Spleen (tissue), 11 donors: ENCODE data around the gene TAL1. TPM values are rescaled to one million over a fixed set of nuclear protein-coding genes. Genes with fewer than 3 reads are reported as not detected.

Experiments used
- DNase-seq: peaks from one replicate; pipeline ENCODE4 v3.0.0-alpha.2; 2020
- H3K27ac ChIP-seq, 8 donors: fragments of 200-600 bp; sonication (generic) in 7 of 8; 1 replicate in 4 of 8; 2 replicates in 4 of 8; pipeline versions ENCODE4 v1.5.0 to v1.8.0; 2016 to 2021; ENCODE audit warnings: inconsistent platforms in 4 of 8, mild to moderate bottlenecking in 4 of 8, moderate library complexity in 1 of 8
- H3K27me3 ChIP-seq, 7 donors: fragments of 200-600 bp; sonication (generic) in 6 of 7; replicated peaks in 1 of 7; 1 replicate in 4 of 7; 2 replicates in 3 of 7; pipeline versions ENCODE4 v1.5.0 to v1.8.0; 2016 to 2021; ENCODE audit warnings: inconsistent platforms in 3 of 7, mild to moderate bottlenecking in 1 of 7
- H3K36me3 ChIP-seq, 6 donors: fragments of 200-600 bp; sonication (generic) in 5 of 6; 1 replicate in 4 of 6; 2 replicates in 2 of 6; pipeline versions ENCODE4 v1.5.0 to v1.8.0; 2016 to 2021; ENCODE audit warnings: inconsistent platforms in 2 of 6
- H3K4me1 ChIP-seq, 6 donors: fragments of 200-600 bp; sonication (generic) in 5 of 6; 1 replicate in 3 of 6; 2 replicates in 3 of 6; pipeline versions ENCODE4 v1.5.0 to v1.8.0; 2016 to 2021; ENCODE audit warnings: inconsistent platforms in 3 of 6
- H3K4me3 ChIP-seq, 8 donors: fragments of 200-600 bp; sonication (generic) in 7 of 8; 1 replicate in 4 of 8; 2 replicates in 4 of 8; pipeline versions ENCODE4 v1.5.0 to v1.8.0; 2016 to 2021; ENCODE audit warnings: inconsistent platforms in 4 of 8, mild to moderate bottlenecking in 4 of 8, moderate library complexity in 2 of 8
- H3K9me3 ChIP-seq, 8 donors: fragments of 200-600 bp; sonication (generic) in 7 of 8; 1 replicate in 4 of 8; 2 replicates in 4 of 8; pipeline versions ENCODE4 v1.5.0 to v1.8.0; 2016 to 2021; ENCODE audit warnings: inconsistent platforms in 4 of 8
- CTCF ChIP-seq, 11 experiments: fragments of 200-600 bp in 7 of 11; fragments of 450-650 bp in 4 of 11; sonication (generic) in 4 of 11; IDR thresholded peaks in 8 of 11; conservative IDR thresholded peaks in 3 of 11; 1 replicate in 7 of 11; 2 replicates in 4 of 11; pipeline versions ENCODE4 v1.4.0 to v1.8.0; 2016 to 2021; ENCODE audit warnings: antibody characterized with exemption in 11 of 11, inconsistent platforms in 4 of 11, mild to moderate bottlenecking in 1 of 11
- POLR2A ChIP-seq, 3 donors: fragments of 450-650 bp; IDR thresholded peaks; one replicate each; pipeline ENCODE4 v1.5.1; 2017; ENCODE audit warnings: antibody characterized with exemption in 3 of 3, mild to moderate bottlenecking in 1 of 3
- POLR2AphosphoS5 ChIP-seq, 3 donors: sonication (generic); formaldehyde crosslinking; IDR thresholded peaks; one replicate each; pipeline ENCODE4 v1.5.1; 2017; ENCODE audit warnings: antibody characterized with exemption in 3 of 3
- WGBS, 5 donors: extraction: QIAGEN DNeasy Blood & Tissue Kit in 3 of 5; methylation state at CpG; one replicate each; pipeline versions ENCODE4 v1.1.5 to v1.1.7; 2013 to 2018; 5-methylcytosine and 5-hydroxymethylcytosine counted together
- intact Hi-C: fragments of 100-400 bp; cut with DNase I; formaldehyde crosslinking; loops from one replicate; pipeline ENCODE4 v1.15.0; 2023; ENCODE audit warnings: low total_unique reads
- polyA plus RNA-seq, 3 donors: library from polyadenylated mRNA; stranded (reverse); fragments of 200-250 nt; gene quantifications; one replicate each; pipeline ENCODE4 v1.2.1, GENCODE V29; 2013
- total RNA-seq, 7 donors: library from RNA; depleted of rRNA in 3 of 7; stranded (reverse); fragments of >200 nt in 3 of 7; fragmentation: NEBNext Ultra II Directional in 4 of 7; extraction: Animal tissue kit (Norgen Biotek cat#: 25700) in 4 of 7; gene quantifications; one replicate each; pipeline versions ENCODE4 v1.1.0 to v1.2.1, GENCODE V29; 2016 to 2021
- donor health status: healthy with polysubstance abuse.
- donor health status: DM: no; HTN: no; CAD: no; lungs with moderate emphysema.
- donor health status: DM: no; HTN: no; CAD: no.
- donor health status: Bipolar disorder and iron deficiency.
- donor health status: healthy.
- donor health status: DM: no; HTN: no; CAD: no.
- donor health status: DM: yes; HTN: yes; CAD: no.

Gene TAL1
- total and polyA plus RNA-seq, 10 donors = 2.9 to 24.5 (median 14.0) TPM

- no peak overlapping the region for H3K27ac ChIP-seq
- no peaks in the 10 kb centered on the region for H3K9me3 ChIP-seq
- no peak overlapping the region for H3K4me3 ChIP-seq
- peak; percentile 19 to 73 (median 64) for TF ChIP-seq CTCF (IDR thresholded peaks at IDR 0.05 in 8 of 11, conservative IDR thresholded peaks at IDR 0.05 in 3 of 11)
- no peak for TF ChIP-seq POLR2AphosphoS5 (IDR thresholded peaks at IDR 0.05)
- intact Hi-C loops = loop anchor here (5.0 kb wide), 1 partner anchor 71 kb away; the partner anchor contains the start of gene PDZK1IP1
- 93 to 100% (median 96%) methylated on average over 1 of the region's 1 CpG for whole genome bisulfite sequencing, 5 donors
- DNase-seq = no peak
- no peaks in the 10 kb centered on the region for H3K4me1 ChIP-seq
- H3K36me3 ChIP-seq = peaks cover 0 to 66% (median 0%) of the 10 kb centered on the region in 6 donors
- H3K27me3 ChIP-seq = no peaks in the 10 kb centered on the region
Observed at GRCh38 chr1:47262787-47263413, 30.9 kb upstream of the TAL1 start.

GRCh38 chr1:47257224-47257623 lies 25.2 kb upstream of the TAL1 start:
- Histone ChIP-seq H3K36me3 (peaks cover 0 to 57% (median 0%) of the 10 kb centered on the region in 6 donors), H3K27ac (no peak overlapping the region), H3K4me1 (no peaks in the 10 kb centered on the region), H3K4me3 (no peak overlapping the region), H3K27me3 (no peaks in the 10 kb centered on the region), H3K9me3 (no peaks in the 10 kb centered on the region)
- no peak for TF ChIP-seq POLR2A (IDR thresholded peaks at IDR 0.05)
- no peak for TF ChIP-seq POLR2AphosphoS5 (IDR thresholded peaks at IDR 0.05)
- no peak for TF ChIP-seq CTCF (IDR thresholded peaks at IDR 0.05 in 8 of 11, conservative IDR thresholded peaks at IDR 0.05 in 3 of 11)
- WGBS, 5 donors = 36 to 55% (median 49%) methylated on average over 2 of the region's 2 CpGs
- intact Hi-C loops = no loop called here
- DNase-seq = no peak

DNA sequence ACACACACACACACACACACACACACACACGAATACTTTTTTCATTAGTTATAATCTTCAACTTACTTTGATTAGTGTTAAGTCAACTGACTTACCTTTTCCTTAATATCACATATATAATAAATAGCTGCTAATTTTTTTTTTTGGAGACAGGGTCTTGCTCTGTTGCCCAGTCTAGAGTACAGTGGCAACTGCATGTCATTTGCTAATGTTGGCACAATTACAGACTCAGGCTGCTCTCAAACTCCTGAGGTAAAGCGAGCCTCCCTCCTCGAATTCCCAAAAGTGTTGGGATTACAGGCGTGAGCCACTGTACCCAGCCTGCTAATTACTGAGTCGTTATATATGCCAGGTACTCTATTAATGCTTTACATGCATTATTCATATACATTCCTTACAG lies 20.8 kb upstream of the TAL1 start:
- TF ChIP-seq POLR2A (IDR thresholded peaks at IDR 0.05) (no peak), CTCF (IDR thresholded peaks at IDR 0.05 in 8 of 11, conservative IDR thresholded peaks at IDR 0.05 in 3 of 11) (no peak), POLR2AphosphoS5 (IDR thresholded peaks at IDR 0.05) (no peak)
- 96 to 98% (median 96%) methylated on average over 5 of the region's 5 CpGs for WGBS, 5 donors
- intact Hi-C loops = no loop called here
- H3K36me3 ChIP-seq = peaks cover 0 to 36% (median 0%) of the 10 kb centered on the region in 6 donors
- H3K4me1 ChIP-seq = no peaks in the 10 kb centered on the region
- H3K4me3 ChIP-seq = no peak overlapping the region
- H3K9me3 ChIP-seq = no peaks in the 10 kb centered on the region
- no peak overlapping the region for H3K27ac ChIP-seq
- DNase-seq = no peak
- H3K27me3 ChIP-seq = no peaks in the 10 kb centered on the region

DNA sequence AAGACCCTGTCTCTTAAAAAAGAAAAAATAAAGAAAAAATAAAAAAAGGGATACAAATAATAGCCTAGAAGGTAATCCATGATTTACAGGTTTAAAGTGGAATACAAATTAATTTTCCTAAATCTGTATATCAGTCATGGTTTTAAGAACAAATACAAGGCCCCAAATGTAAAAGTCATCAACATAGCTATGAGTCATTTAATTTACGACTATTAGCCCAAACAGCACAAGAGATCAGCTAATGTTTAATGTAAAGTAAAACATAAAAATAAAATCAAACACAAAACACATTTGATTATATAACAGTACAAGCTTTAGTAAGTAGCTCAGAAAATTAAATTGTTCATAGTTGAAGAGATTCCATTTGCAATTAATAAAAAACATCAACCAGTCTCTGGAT lies 20.3 kb upstream of the TAL1 start:
- Histone ChIP-seq H3K36me3 (peaks cover 0 to 31% (median 0%) of the 10 kb centered on the region in 6 donors), H3K27me3 (no peaks in the 10 kb centered on the region), H3K4me3 (no peak overlapping the region), H3K9me3 (no peaks in the 10 kb centered on the region), H3K4me1 (no peaks in the 10 kb centered on the region), H3K27ac (no peak overlapping the region)
- DNase-seq = no peak
- TF ChIP-seq POLR2A (IDR thresholded peaks at IDR 0.05) (no peak), POLR2AphosphoS5 (IDR thresholded peaks at IDR 0.05) (no peak), CTCF (IDR thresholded peaks at IDR 0.05 in 8 of 11, conservative IDR thresholded peaks at IDR 0.05 in 3 of 11) (no peak)
- 94 to 97% (median 96%) methylated on average over 1 of the region's 1 CpG for WGBS, 5 donors
- intact Hi-C loops = no loop called here
